HepG2 (cell line): ENCODE measurements around the gene GTF2A1. TPM values are rescaled to one million over a fixed set of nuclear protein-coding genes. Genes with fewer than 3 reads are reported as not detected.

Source experiments
- IRF2 ChIP-seq: IDR thresholded peaks from 2 replicates; pipeline ENCODE4 v1.6.1; 2018; ENCODE audit warnings: missing genetic modification reagents, missing compliant biosample characterization
- IRX3 ChIP-seq: sonication (generic); formaldehyde crosslinking; IDR thresholded peaks from 2 replicates; pipeline ENCODE4 v1.8.1; 2023; ENCODE audit warnings: mild to moderate bottlenecking, low read depth, missing genetic modification reagents, borderline replicate concordance
- KAT8 ChIP-seq: IDR thresholded peaks from 2 replicates; pipeline ENCODE4 v1.6.1; 2016; ENCODE audit warnings: missing genetic modification reagents, missing compliant biosample characterization
- KDM6A ChIP-seq: IDR thresholded peaks from 2 replicates; pipeline ENCODE4 v1.6.1; 2016; ENCODE audit warnings: low read depth
- MEIS2 ChIP-seq: sonication (generic); formaldehyde crosslinking; IDR thresholded peaks from 2 replicates; pipeline ENCODE4 v1.9.0; 2021; ENCODE audit warnings: mild to moderate bottlenecking, missing genetic modification reagents
- NCOA2 ChIP-seq: sonication (generic); formaldehyde crosslinking; IDR thresholded peaks from 2 replicates; pipeline ENCODE4 v1.8.0; 2022; ENCODE audit warnings: inconsistent platforms
- NFATC3 ChIP-seq: sonication (generic); formaldehyde crosslinking; IDR thresholded peaks from 2 replicates; pipeline ENCODE4 v1.5.1; 2020; ENCODE audit warnings: mild to moderate bottlenecking, missing genetic modification reagents
- NFE2 ChIP-seq: sonication (generic); formaldehyde crosslinking; IDR thresholded peaks from 2 replicates; pipeline ENCODE4 v1.4.0; 2020; ENCODE audit warnings: missing genetic modification reagents
- NONO ChIP-seq, 2 experiments: fragments of 450-650 bp in 1 of 2; sonication (generic) in 1 of 2; formaldehyde crosslinking in 1 of 2; IDR thresholded peaks in 1 of 2; conservative IDR thresholded peaks in 1 of 2; 2 replicates each; pipeline versions ENCODE4 v1.6.1 to v1.8.0; 2017 to 2022; ENCODE audit warnings: mild to moderate bottlenecking in 1 of 2, missing genetic modification reagents in 1 of 2, moderate library complexity in 1 of 2
- NR1H2 ChIP-seq: sonication (generic); formaldehyde crosslinking; IDR thresholded peaks from 2 replicates; pipeline ENCODE4 v1.8.1; 2022; ENCODE audit warnings: low read depth, missing genetic modification reagents, borderline replicate concordance
- SAFB2 ChIP-seq: sonication (generic); formaldehyde crosslinking; IDR thresholded peaks from 2 replicates; pipeline ENCODE4 v1.5.1; 2020; ENCODE audit warnings: missing genetic modification reagents, low read depth, mild to moderate bottlenecking, borderline replicate concordance
- SMAD1 ChIP-seq: sonication (generic); formaldehyde crosslinking; IDR thresholded peaks from 2 replicates; pipeline ENCODE4 v1.4.0; 2020; ENCODE audit warnings: missing genetic modification reagents, low read depth, mild to moderate bottlenecking, borderline replicate concordance
- SMYD3 ChIP-seq: sonication (generic); formaldehyde crosslinking; IDR thresholded peaks from 2 replicates; pipeline ENCODE4 v1.8.1; 2023; ENCODE audit warnings: mild to moderate bottlenecking, missing genetic modification reagents
- SNAPC2 ChIP-seq: sonication (generic); formaldehyde crosslinking; IDR thresholded peaks from 2 replicates; pipeline ENCODE4 v1.8.1; 2022; ENCODE audit warnings: mild to moderate bottlenecking, missing genetic modification reagents
- YY1 ChIP-seq: IDR thresholded peaks from 2 replicates; pipeline ENCODE4 v1.6.1; 2011; ENCODE audit warnings: low read length, low read depth, moderate library complexity, mild to moderate bottlenecking; ENCODE audit not compliant: insufficient read depth, insufficient replicate concordance
- ZNF337 ChIP-seq: sonication (generic); formaldehyde crosslinking; IDR thresholded peaks from 2 replicates; pipeline ENCODE4 v1.5.1; 2020; ENCODE audit warnings: missing genetic modification reagents, low read depth, mild to moderate bottlenecking, borderline replicate concordance
- ZNF558 ChIP-seq: sonication (generic); formaldehyde crosslinking; IDR thresholded peaks from 2 replicates; pipeline ENCODE4 v1.9.0; 2022; ENCODE audit warnings: mild to moderate bottlenecking, missing genetic modification reagents, borderline replicate concordance
- ZNF607 ChIP-seq: sonication (generic); formaldehyde crosslinking; IDR thresholded peaks from 2 replicates; pipeline ENCODE4 v1.5.1; 2020; ENCODE audit warnings: missing genetic modification reagents, mild to moderate bottlenecking, borderline replicate concordance
- ZNF678 ChIP-seq: sonication (generic); formaldehyde crosslinking; IDR thresholded peaks from 2 replicates; pipeline ENCODE4 v1.4.0; 2020; ENCODE audit warnings: mild to moderate bottlenecking, missing genetic modification reagents
- ZNF749 ChIP-seq: sonication (generic); formaldehyde crosslinking; IDR thresholded peaks from 2 replicates; pipeline ENCODE4 v1.8.0; 2022; ENCODE audit warnings: mild to moderate bottlenecking, missing genetic modification reagents, moderate library complexity, borderline replicate concordance
- ZNF772 ChIP-seq: sonication (generic); formaldehyde crosslinking; IDR thresholded peaks from 2 replicates; pipeline ENCODE4 v1.5.0; 2020; ENCODE audit warnings: mild to moderate bottlenecking, missing genetic modification reagents
- ZNF775 ChIP-seq: sonication (generic); formaldehyde crosslinking; IDR thresholded peaks from 2 replicates; pipeline ENCODE4 v1.4.0; 2020; ENCODE audit warnings: missing genetic modification reagents, mild to moderate bottlenecking, moderate library complexity, borderline replicate concordance
- ZNF879 ChIP-seq: sonication (generic); formaldehyde crosslinking; IDR thresholded peaks from 2 replicates; pipeline ENCODE4 v1.8.1; 2023; ENCODE audit warnings: missing genetic modification reagents
- ZSCAN22 ChIP-seq: sonication (generic); formaldehyde crosslinking; IDR thresholded peaks from 2 replicates; pipeline ENCODE4 v1.4.0; 2020; ENCODE audit warnings: mild to moderate bottlenecking, missing genetic modification reagents
- polyA plus RNA-seq, 8 experiments: library from polyadenylated mRNA; depleted of rRNA in 3 of 8; stranded (reverse) in 7 of 8; unstranded in 1 of 8; fragments of >200 nt; fragmentation: Illumina TruSeq in 4 of 8; extraction: Trizol in 4 of 8; gene quantifications; 2 replicates each; pipeline versions ENCODE4 v1.2.1 to v1.2.3, GENCODE V29; 2011 to 2016; ENCODE audit warnings: low read depth in 4 of 8, missing spikeins in 1 of 8, mixed read lengths in 1 of 8; ENCODE audit not compliant: insufficient read depth in 1 of 8
- total RNA-seq, 5 experiments: library from RNA; depleted of rRNA; stranded (reverse); fragments of >200 nt; fragmentation: Illumina TruSeq; extraction: Trizol; gene quantifications; 2 replicates each; pipeline ENCODE4 v1.2.3, GENCODE V29; 2016; ENCODE audit warnings: low read depth in 1 of 5
- TF ChIP-seq, protein P1 (sequence below): IDR thresholded peaks from 2 replicates; pipeline ENCODE4 v1.6.1; 2016; ENCODE audit warnings: missing genetic modification reagents, missing compliant biosample characterization
- TF ChIP-seq, protein P2 (sequence below): sonication (generic); formaldehyde crosslinking; IDR thresholded peaks from 2 replicates; pipeline ENCODE4 v1.4.0; 2020; ENCODE audit warnings: low read depth, mild to moderate bottlenecking, missing genetic modification reagents
- TF ChIP-seq, protein P3 (sequence below): sonication (generic); formaldehyde crosslinking; IDR thresholded peaks from 2 replicates; pipeline ENCODE4 v1.4.0; 2020; ENCODE audit warnings: mild to moderate bottlenecking, missing genetic modification reagents, borderline replicate concordance
- TF ChIP-seq, protein P4 (sequence below): sonication (generic); formaldehyde crosslinking; IDR thresholded peaks from 2 replicates; pipeline ENCODE4 v1.8.1; 2023; ENCODE audit warnings: mild to moderate bottlenecking, missing genetic modification reagents, borderline replicate concordance

Gene GTF2A1
- total and polyA plus RNA-seq, 2 of the 13 experiments (the other 11 are each of a cell fraction or from before 2014, with no cell fraction given): 14.9 to 17.5 TPM

DNA sequence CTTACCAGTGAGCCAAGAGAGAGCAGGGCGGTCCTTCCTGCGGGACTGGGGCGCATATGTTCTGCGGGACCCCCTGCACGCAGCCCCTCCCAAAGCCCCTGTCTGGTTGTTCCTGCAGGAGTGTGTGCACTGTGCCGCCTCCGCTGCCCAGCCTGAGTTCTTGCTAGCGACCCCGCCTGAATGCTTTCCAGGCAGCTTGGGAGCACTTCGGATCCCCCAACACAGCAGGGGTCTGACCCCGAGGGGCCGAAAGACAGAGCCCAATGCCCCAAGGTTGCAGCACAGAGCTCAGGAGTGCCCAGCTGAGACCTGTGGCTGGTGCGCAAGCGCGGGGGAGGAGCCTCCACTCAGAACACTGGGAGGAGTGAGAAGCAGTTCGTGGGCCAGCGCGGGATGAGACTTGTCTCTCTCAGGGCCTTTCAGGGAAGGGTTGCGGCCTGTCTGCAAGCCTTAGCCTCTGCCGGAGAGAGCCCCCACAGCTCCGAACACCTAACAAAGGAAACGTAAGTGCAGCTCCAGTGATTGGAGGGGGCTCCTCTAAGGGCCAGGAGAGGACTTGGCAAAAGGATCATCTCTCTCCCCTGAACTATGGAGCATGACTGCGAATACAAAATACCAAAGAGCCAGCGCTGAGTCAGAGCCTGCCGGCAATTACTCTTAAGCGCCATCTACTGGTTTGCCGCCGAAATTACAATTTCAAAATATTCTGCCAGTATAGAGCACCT lies 50.5 kb downstream of the GTF2A1 start (continued):
- TF ChIP-seq NCOA2 (CRISPR knock-in tag): no peak
- TF ChIP-seq ZNF607 (CRISPR knock-in tag): no peak; the same call in 1 of the 2 replicates
- TF ChIP-seq SAFB2 (CRISPR knock-in tag): no peak
- TF ChIP-seq SMAD1 (CRISPR knock-in tag): no peak
- TF ChIP-seq NR1H2 (CRISPR knock-in tag): no peak
- TF ChIP-seq, protein P1, sequence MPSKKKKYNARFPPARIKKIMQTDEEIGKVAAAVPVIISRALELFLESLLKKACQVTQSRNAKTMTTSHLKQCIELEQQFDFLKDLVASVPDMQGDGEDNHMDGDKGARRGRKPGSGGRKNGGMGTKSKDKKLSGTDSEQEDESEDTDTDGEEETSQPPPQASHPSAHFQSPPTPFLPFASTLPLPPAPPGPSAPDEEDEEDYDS (CRISPR knock-in tag): peak; percentile 9; the same call in 1 of the 2 replicates
- no peak for TF ChIP-seq ZNF879 (CRISPR knock-in tag)
- no peak for TF ChIP-seq ZNF775
- TF ChIP-seq KAT8 (CRISPR knock-in tag): peak; percentile 73
- TF ChIP-seq NONO (IDR thresholded peaks at IDR 0.05): no peak
- peak; percentile 50; the same call in 1 of the 2 replicates for TF ChIP-seq NONO (CRISPR knock-in tag; conservative IDR thresholded peaks at IDR 0.05)
- TF ChIP-seq ZNF558 (CRISPR knock-in tag): peak; percentile 53; the same call in 1 of the 2 replicates
- no peak for TF ChIP-seq SNAPC2 (CRISPR knock-in tag)
- no peak for TF ChIP-seq IRX3 (CRISPR knock-in tag)
- TF ChIP-seq ZNF678 (CRISPR knock-in tag): 0 out of 2 replicates have a peak, but pooled peaks have one; percentile 46
- no peak for TF ChIP-seq NFATC3 (CRISPR knock-in tag)
- TF ChIP-seq, protein P2, sequence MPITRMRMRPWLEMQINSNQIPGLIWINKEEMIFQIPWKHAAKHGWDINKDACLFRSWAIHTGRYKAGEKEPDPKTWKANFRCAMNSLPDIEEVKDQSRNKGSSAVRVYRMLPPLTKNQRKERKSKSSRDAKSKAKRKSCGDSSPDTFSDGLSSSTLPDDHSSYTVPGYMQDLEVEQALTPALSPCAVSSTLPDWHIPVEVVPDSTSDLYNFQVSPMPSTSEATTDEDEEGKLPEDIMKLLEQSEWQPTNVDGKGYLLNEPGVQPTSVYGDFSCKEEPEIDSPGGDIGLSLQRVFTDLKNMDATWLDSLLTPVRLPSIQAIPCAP (CRISPR knock-in tag): 0 out of 2 replicates have a peak, but pooled peaks have one; percentile 30
- TF ChIP-seq ZNF749 (CRISPR knock-in tag): no peak
- TF ChIP-seq IRF2 (CRISPR knock-in tag): peak; percentile 35; the same call in 1 of the 2 replicates
- 0 out of 2 replicates have a peak, but pooled peaks have one; percentile 35 for TF ChIP-seq ZNF772
- no peak for TF ChIP-seq ZNF337 (CRISPR knock-in tag)
- TF ChIP-seq, protein P3, sequence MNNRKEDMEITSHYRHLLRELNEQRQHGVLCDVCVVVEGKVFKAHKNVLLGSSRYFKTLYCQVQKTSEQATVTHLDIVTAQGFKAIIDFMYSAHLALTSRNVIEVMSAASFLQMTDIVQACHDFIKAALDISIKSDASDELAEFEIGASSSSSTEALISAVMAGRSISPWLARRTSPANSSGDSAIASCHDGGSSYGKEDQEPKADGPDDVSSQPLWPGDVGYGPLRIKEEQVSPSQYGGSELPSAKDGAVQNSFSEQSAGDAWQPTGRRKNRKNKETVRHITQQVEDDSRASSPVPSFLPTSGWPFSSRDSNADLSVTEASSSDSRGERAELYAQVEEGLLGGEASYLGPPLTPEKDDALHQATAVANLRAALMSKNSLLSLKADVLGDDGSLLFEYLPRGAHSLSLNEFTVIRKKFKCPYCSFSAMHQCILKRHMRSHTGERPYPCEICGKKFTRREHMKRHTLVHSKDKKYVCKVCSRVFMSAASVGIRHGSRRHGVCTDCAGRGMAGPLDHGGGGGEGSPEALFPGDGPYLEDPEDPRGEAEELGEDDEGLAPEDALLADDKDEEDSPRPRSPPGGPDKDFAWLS (CRISPR knock-in tag): peak; percentile 80; the same call in 1 of the 2 replicates
- TF ChIP-seq YY1: no peak
- TF ChIP-seq MEIS2 (CRISPR knock-in tag): no peak
- TF ChIP-seq SMYD3 (CRISPR knock-in tag): no peak
- TF ChIP-seq, protein P4, sequence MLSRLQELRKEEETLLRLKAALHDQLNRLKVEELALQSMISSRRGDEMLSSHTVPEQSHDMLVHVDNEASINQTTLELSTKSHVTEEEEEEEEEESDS: no peak
- TF ChIP-seq ZSCAN22: no peak
- no peak for TF ChIP-seq KDM6A (CRISPR knock-in tag)
- no peak for TF ChIP-seq NFE2 (CRISPR knock-in tag)
